Pancreas (tissue), 10 donors: ENCODE results near the gene DNAH17. TPM values are rescaled to one million over a fixed set of nuclear protein-coding genes. Genes with fewer than 3 reads are reported as not detected.

Source experiments
- ATAC-seq, 4 donors: fragments of 200-7000 bp; cut with Tn5 transposase; one replicate each; pipeline versions ENCODE4 v1.8.0 to v1.9.1; 2020; ENCODE audit warnings: mild to moderate bottlenecking in 4 of 4, moderate library complexity in 4 of 4
- DNase-seq, 6 donors: peaks; one replicate each; pipeline ENCODE4 v3.0.0-alpha.2; 2020
- FAIRE-seq: peaks from 2 replicates; lab custom pipeline; 2012; peaks lifted over from hg19 to GRCh38; lab: Jason Lieb, UNC
- H3K27ac ChIP-seq, 4 donors: fragments of 200-600 bp; sonication (generic); 1 replicate in 3 of 4; 2 replicates in 1 of 4; pipeline versions ENCODE4 v1.5.0 to v1.8.0; 2020
- H3K27me3 ChIP-seq, 4 donors: fragments of 200-600 bp; one replicate each; pipeline ENCODE4 v1.8.0; 2021
- H3K36me3 ChIP-seq, 3 donors: fragments of 200-600 bp; sonication (generic) in 1 of 3; one replicate each; pipeline versions ENCODE4 v1.5.0 to v1.8.0; 2020 to 2021
- H3K4me1 ChIP-seq, 3 donors: fragments of 200-600 bp; one replicate each; pipeline ENCODE4 v1.8.0; 2021
- H3K4me3 ChIP-seq, 4 donors: fragments of 200-600 bp; sonication (generic) in 2 of 4; one replicate each; pipeline versions ENCODE4 v1.5.0 to v1.8.0; 2020 to 2021
- H3K9me3 ChIP-seq, 4 donors: fragments of 200-600 bp; one replicate each; pipeline ENCODE4 v1.8.0; 2021
- CTCF ChIP-seq, 4 donors: fragments of 200-600 bp; sonication (generic) in 3 of 4; IDR thresholded peaks; one replicate each; pipeline versions ENCODE4 v1.5.0 to v1.8.0; 2021; ENCODE audit warnings: antibody characterized with exemption in 4 of 4
- WGBS, 2 donors: extraction: QIAGEN DNeasy Blood & Tissue Kit; methylation state at CpG; one replicate each; pipeline ENCODE4 v1.1.7; 2013; 5-methylcytosine and 5-hydroxymethylcytosine counted together
- intact Hi-C, 3 donors: fragments of 100-400 bp; cut with DNase I; formaldehyde crosslinking; loops; one replicate each; pipeline versions ENCODE4 v1.11.1 to v1.14.2; 2022
- polyA plus RNA-seq, 2 donors: library from polyadenylated mRNA; stranded (reverse); fragments of 200-250 nt; gene quantifications; one replicate each; pipeline ENCODE4 v1.2.3, GENCODE V29; 2013
- total RNA-seq, 6 donors: library from RNA; stranded (reverse); fragmentation: NEBNext Ultra II Directional in 4 of 6; extraction: Animal tissue kit (Norgen Biotek cat#: 25700) in 4 of 6; gene quantifications; one replicate each; pipeline versions ENCODE4 v1.2.1 to v1.2.4, GENCODE V29; 2021 to 2023
- donor health status: healthy with polysubstance abuse.
- donor health status: DM: no; HTN: no; CAD: no; lungs with moderate emphysema.
- donor health status: DM: no; HTN: no; CAD: no.
- donor health status: control.
- donor health status: control.
- donor health status: Bipolar disorder and iron deficiency.
- donor health status: DM: yes; HTN: yes; CAD: no.
- donor health status: DM: no; HTN: no; CAD: no.
- donor health status: DM: no; HTN: no; CAD: no.
- donor health status: DM: yes; HTN: yes; CAD: no.

Gene DNAH17
- total and polyA plus RNA-seq, 8 donors, result 0.02 to 0.08 (median 0.03) TPM; not detected in 5

- no peak for TF ChIP-seq CTCF (IDR thresholded peaks at IDR 0.05)
- Histone ChIP-seq H3K27me3 (no peaks in the 10 kb centered on the region), H3K4me3 (no peak overlapping the region), H3K36me3 (no peaks in the 10 kb centered on the region), H3K4me1 (peaks cover 3 to 11% (median 6%) of the 10 kb centered on the region in 3 donors), H3K27ac (peak overlapping the region in 2 of 4 donors; percentile 55 to 67), H3K9me3 (no peaks in the 10 kb centered on the region)
- intact Hi-C loops, result no loop called here
- FAIRE-seq (no peak), DNase-seq (no peak), ATAC-seq (no peak)
- 50 to 51% methylated on average over 14 of the region's 14 CpGs for WGBS, 2 donors
These were observed 202.4 kb downstream of the DNAH17 start for GRCh38 chr17:78374631-78375274.

DNA sequence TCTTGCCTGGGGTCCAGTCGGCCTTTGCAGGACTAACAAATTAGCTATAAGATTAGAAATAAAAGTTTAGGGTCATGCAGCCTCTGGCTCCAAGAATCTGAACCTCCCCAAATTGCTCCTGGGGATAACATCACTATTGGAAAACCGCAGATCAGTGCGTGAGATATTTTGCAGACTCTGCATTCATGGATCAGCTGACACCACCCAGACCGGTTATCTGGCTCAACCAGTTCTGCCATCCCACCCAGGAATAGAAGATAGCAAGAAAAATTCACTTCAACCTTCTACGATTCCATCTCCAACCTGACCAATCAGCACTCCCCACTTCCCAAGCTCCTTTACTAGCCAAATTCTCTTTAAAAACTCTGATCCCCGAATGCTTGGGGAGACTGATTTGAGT lies 203.0 kb downstream of the DNAH17 start:
- intact Hi-C loops, result no loop called here
- ATAC-seq (no peak), FAIRE-seq (no peak), DNase-seq (no peak)
- no peak for TF ChIP-seq CTCF (IDR thresholded peaks at IDR 0.05)
- H3K36me3 ChIP-seq, result no peaks in the 10 kb centered on the region
- no peaks in the 10 kb centered on the region for H3K27me3 ChIP-seq
- no peak overlapping the region for H3K4me3 ChIP-seq
- H3K27ac ChIP-seq, result no peak overlapping the region
- WGBS, 2 donors, result 42 to 57% methylated on average over 6 of the region's 6 CpGs
- no peaks in the 10 kb centered on the region for H3K9me3 ChIP-seq
- H3K4me1 ChIP-seq, result peaks cover 0 to 6% (median 1%) of the 10 kb centered on the region in 3 donors

Other genes starting within 250 kb of the DNAH17 start
- 10 to 100 TPM in 4 of 6 donors, 1 to 10 TPM in 2; 5.7 to 32.6 (median 18.0) TPM for gene SOCS3, start 217.3 kb downstream of the DNAH17 start, total RNA-seq
- 10 to 100 TPM; 28.5 to 53.3 TPM for gene SOCS3, start 217.3 kb downstream of the DNAH17 start, polyA plus RNA-seq
- gene PGS1, start 198.7 kb downstream of the DNAH17 start, total RNA-seq, result 10 to 100 TPM; 11.2 to 21.9 (median 13.4) TPM
- gene PGS1, start 198.7 kb downstream of the DNAH17 start, polyA plus RNA-seq, result 10 to 100 TPM; 17.2 to 22.7 TPM
- 10 to 100 TPM; 18.3 to 34.4 (median 21.3) TPM for gene CYTH1, start 204.9 kb upstream of the DNAH17 start, total RNA-seq
- gene CYTH1, start 204.9 kb upstream of the DNAH17 start, polyA plus RNA-seq, result 10 to 100 TPM; 25.0 to 28.9 TPM